ENCODE measurements around the gene NR5A1.

Gene NR5A1

DNA sequence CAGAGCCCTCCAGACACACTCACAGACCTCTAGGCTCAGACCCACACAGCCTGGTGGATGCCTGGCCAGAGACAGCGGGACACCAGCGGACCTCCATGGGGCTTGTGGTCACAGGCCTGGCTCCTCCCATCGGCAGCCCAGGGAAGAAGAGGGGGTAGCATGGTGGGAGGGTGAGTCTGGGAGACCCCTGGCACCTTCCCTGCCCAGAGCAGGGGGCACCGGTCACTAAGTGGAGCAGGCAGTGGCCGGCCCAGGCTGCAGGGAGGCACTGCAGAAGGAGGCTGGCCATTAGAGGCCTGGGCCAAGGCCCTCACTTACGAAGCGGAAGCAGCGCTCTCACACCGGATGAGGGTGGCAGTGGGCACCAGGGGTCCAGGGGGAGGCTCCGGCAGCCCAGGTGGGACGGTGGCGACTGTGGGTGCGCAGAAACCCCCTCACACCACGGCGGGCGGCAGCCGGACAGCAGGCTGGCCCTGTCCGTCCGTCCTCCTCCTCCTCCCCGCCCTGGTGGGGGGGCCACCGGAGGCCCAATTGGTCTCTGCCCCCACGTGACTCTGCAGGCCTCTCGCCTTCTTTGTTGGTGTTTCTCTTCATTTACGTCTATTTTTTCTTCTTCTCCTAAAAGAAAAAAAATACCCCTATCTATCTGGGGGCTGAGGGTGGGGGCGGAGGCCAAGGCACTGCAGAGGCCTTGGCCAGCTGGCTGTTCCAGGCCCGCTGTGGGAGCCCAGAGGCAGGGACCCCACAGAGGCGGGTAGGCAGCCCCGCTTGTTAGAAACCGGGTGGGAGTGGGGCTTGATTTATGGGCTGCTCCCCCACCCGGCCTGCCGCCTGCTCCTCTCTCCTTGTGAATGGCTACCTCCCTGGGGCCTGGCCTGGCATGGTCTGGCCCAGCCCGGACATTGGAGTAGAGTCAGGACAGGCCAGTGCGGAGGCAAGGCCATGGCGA, at the start of gene NR5A1:
TSS of gene NR5A1 (minus strand) at position 469 of the 949 bp plus-strand sequence. CDS start 4,004 bp downstream, outside the sequence.
- in situ Hi-C loops (cut with MboI; ENCODE audit: low sequenced_read_pairs) = no loop called here

DNA sequence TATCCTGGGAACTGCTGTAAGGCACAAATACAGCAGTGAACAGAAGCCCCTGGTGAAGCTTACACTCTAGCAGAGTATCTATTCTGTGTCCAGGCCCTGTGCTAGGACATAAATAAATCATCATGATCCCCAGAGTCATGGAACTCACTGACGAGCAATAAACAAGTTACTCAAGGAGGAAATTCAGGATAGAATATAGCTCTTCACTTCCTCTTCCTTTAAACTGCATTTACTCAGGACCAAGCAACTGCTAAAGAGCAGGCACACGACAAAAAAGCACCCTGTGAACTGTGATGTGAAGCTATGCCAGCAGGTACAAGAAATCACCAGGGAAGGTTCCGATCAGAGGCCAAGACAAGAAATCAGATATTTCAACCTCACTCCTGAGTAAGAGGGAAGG, 47.8 kb upstream of the NR5A1 start:
- in situ Hi-C loops (cut with MboI; ENCODE audit: low sequenced_read_pairs) = no loop called here

DNA sequence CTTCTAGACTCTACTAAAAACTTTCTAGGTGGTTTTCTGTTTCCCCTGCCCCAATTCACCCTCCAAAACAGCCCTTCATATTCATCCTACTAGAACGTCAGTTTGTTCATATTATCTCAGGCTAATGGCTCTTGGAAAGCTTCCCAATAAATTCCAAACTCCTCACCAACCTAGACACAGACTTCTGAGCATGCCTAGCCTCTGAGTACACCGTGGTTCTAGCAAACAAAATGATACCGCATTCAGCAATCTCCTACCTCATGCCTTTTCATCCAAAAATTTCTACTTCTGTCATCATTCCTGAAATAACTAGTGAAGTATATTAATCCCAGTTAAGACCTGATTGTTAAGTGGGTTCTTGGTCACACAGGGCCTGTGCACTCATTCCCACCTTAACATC, 46.5 kb upstream of the NR5A1 start:
- in situ Hi-C loops (cut with MboI; ENCODE audit: low sequenced_read_pairs) = no loop called here

DNA sequence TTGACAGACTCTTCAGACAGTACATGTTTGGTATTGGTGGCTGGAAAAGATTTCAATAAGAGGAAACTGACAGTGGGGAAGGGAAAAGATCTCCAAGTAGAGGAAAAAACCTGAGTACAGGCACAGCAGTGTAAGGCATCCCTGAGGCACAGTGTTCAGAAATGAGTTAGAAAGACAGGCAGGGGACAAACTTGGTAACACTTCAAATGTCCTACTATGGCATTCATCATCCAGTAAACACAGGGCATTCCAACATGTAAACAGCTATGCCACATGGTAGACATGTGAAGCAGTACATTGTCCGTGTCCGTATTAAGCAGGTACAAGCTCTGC, 45.0 kb upstream of the NR5A1 start:
- in situ Hi-C loops (cut with MboI; ENCODE audit: low sequenced_read_pairs) = no loop called here

DNA sequence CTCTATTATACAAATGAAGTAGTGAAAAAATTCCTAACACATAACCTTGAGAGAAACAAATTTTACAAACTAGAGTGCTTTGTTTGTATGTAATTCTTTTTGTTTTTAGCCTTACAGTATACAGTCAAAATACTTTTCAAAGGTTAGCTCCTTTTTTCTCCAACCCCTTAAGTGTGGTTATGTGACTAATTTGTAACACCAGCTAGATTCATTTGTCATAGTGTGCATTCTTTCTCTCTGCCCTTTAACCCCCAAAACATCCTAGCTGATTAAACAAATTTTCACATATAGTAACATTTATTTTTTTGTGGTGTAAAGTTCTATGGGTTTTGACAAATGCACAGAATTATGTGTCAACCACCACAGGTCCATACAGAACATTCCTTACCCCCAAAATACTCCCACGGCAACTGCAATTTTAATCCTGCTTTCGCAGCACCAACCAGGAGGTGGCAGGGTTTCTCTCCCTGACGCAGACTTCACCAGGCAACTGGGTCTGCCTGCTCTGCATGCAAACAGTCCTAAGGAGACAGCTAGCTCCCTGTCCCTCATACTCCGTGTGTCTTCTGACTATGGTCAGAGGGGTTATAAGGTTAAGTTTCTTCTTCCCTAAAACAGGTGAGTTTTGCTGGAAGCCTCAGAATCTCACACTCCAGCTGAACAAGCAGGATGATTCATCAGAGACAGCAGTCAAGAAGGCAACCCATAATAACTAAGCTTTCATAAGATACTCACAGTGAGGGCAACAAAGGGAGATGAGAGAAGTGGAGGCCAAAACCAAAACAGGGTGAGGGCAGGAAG, 44.5 kb upstream of the NR5A1 start:
- in situ Hi-C loops (cut with MboI; ENCODE audit: low sequenced_read_pairs) = no loop called here

DNA sequence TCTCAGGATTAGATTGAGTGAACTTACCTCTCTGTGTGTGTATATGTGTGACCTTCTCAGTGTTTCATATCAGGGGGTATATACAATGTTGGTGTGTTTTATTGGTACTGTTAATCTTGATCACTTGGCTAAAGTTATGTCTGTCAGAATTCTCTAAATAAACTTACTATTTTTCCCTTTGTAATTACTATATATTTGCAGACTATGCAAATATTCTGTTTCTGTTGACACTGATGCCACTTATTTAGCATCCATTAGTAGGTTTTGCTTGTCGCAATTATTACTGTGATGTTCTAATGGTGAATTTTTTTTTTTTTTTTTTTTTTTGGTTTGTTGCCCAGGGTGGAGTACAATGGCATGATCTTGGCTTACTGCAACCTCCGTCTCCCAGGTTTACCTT, 42.9 kb upstream of the NR5A1 start:
- in situ Hi-C loops (cut with MboI; ENCODE audit: low sequenced_read_pairs) = no loop called here

DNA sequence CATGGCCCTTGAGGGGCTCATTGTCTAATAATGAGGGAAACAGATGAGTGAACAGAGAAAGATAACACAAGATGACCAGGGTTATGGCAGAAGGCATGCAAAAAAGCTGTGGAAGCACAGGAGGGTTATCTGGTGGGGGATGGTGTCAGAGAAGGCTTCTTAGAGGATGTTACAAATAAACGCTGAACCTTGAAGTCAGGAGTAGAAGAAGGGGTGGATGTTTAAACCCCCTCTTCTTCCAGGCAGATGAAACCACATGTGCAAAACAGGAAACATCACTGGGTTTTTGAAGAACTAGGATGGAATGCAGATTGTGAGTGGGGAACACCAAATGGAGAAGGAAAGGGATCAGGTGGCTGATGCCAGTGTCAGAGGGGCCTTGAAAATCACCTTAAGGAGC, 41.8 kb upstream of the NR5A1 start:
- in situ Hi-C loops (cut with MboI; ENCODE audit: low sequenced_read_pairs) = no loop called here

DNA sequence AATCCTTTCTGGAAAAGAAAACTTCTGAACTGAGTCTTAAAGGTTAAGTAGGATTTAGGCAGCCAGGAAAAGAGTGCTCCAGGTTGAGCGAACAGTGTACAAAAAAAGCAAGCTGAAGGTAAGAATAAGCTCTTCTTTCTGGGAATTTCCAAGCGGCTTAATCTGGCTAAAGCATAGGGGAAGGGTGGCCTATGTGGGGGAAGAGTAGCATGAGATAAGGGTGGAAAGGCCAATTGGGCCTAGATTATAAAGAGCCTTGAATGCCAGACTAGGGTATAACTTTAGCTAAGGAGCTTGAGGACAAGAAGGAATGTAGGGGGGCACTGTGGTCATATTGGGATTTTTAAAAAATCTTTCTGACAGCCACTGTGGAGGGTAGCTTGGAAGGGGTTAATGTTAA, 37.3 kb upstream of the NR5A1 start:
- in situ Hi-C loops (cut with MboI; ENCODE audit: low sequenced_read_pairs) = no loop called here

DNA sequence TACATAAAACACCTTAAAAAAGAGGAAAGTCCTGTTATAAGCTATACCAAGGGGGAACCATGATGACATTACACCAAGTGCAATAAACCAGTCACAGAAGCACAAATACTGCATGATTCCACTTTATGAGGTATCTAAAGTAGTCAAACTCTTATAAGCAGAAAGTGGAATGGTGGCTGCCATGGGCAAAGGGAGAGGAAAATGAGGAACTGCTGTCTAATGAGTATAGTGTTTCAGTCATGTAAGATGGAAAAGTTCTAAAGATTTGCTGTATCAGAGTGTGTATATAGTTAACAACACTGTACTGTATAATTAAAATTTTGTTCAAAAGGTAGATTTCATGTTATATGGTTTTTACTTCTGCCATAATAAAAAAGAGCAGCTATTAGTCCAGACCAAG, 34.6 kb upstream of the NR5A1 start:
- in situ Hi-C loops (cut with MboI; ENCODE audit: low sequenced_read_pairs) = no loop called here

DNA sequence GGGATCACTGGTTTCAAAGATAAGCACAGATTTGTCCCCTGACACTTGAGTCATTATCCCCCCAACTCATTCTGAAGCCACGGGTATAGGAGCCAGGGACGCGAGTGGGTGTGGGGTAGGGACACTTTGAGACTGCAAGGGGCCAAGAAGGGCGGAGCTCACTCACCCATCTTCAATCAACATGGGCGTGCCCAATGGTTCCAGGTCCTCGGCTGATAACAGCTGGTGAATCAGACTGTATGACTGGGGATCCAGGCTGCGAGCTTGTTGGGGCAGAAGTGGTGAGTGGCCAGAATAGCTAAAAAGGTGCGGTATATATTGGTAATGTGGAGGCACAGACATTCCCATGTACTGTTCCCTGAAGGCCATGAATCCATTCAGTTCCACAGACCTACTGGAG, 30.7 kb upstream of the NR5A1 start:
- in situ Hi-C loops (cut with MboI; ENCODE audit: low sequenced_read_pairs) = no loop called here

DNA sequence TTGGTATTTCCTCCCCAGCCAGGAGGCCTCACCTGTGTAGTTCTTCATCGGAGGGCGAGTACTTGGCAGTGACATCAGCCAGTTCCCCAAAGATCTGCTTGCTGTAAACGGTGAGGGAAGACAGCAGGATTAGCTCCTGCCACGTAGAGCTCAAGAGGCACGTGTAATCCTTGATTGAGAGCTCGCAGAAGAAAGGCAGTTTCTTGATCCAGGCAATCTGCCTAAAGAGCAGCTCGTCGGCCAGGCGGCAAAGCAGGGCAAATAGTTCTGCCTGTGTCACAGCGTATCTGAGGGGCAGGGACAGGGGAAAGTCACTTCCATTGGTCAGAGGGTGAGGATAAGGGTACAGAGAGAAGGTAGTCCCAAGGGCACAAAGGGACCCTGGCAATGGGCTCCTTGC, 28.6 kb upstream of the NR5A1 start:
- in situ Hi-C loops (cut with MboI; ENCODE audit: low sequenced_read_pairs) = no loop called here

DNA sequence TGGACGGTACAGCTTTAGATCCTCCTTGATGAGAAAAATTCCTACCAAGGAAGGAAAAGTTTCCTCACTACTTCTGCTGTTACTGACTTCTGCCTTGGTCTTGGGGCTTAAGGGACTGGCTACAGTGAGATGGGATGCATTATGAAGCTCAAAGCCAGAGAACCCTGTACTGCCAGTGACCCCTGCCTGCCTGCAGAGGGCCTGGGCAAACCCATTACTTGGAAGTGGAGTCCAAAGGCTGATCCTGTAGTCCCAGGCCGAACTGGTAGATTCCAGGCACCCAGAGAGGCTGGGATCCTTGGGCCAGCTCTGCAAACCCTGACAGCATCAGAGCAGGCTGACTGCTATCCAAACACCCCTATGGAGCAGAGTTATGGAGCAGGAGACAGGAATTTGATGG, 25.7 kb upstream of the NR5A1 start:
- in situ Hi-C loops (cut with MboI; ENCODE audit: low sequenced_read_pairs) = no loop called here

DNA sequence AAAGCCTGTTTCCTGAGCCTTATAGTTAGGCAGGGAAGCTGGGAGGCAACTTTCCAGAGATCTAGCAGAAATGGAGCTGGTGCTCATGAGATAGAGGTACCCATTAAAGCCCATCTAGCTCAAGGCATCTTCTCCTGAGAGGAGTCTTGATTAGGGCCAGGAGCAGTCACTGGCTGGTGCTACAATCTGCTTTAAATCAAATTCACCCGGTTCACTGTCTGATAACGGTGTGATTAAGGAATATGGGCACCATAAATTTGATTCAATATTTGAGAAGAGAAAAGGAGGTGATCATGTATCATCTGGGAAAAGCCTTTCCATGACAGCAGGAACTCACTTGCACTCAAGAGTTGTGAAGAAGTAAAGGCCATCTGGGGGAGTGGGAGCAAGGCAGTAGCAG, 23.9 kb upstream of the NR5A1 start:
- in situ Hi-C loops (cut with MboI; ENCODE audit: low sequenced_read_pairs) = no loop called here

DNA sequence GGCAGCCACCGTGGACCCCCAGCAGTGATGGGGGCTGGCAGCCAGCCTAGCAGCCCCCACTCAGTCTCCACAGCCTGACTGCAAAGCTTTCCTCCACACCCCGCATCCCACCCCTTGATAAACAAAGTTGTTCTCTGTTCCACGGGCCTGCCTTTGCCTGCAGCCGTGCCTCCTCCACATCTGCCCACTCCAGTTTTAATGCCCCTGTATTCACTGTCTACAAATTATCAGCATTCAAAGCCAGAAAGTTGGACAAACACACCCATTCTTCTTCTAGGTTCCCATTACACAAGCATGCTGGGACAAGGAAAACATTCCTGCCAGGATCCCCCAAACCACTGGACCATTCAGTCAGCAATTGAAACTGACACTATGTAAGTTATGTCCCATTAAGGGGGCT, 23.0 kb upstream of the NR5A1 start:
- in situ Hi-C loops (cut with MboI; ENCODE audit: low sequenced_read_pairs) = no loop called here

DNA sequence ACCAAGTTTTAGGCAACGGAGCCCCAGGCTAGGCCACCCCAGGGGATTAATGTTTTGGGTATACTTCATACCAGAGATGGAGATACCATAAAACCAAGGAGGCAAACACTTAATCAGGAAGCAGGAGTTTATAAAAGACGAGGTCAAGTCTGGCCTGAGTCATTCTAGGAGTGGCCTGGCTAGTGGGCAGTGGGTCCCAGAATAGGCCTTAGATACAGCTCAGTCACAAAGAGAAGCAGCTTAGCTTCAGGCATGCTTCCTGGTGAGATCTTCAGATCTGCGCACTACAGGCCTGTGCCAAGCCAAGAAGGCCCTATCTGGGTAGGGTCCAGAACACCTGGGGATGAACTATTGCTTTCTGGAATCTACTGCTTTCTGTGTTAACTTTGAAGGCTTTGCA, 20.6 kb upstream of the NR5A1 start:
- in situ Hi-C loops (cut with MboI; ENCODE audit: low sequenced_read_pairs) = no loop called here

DNA sequence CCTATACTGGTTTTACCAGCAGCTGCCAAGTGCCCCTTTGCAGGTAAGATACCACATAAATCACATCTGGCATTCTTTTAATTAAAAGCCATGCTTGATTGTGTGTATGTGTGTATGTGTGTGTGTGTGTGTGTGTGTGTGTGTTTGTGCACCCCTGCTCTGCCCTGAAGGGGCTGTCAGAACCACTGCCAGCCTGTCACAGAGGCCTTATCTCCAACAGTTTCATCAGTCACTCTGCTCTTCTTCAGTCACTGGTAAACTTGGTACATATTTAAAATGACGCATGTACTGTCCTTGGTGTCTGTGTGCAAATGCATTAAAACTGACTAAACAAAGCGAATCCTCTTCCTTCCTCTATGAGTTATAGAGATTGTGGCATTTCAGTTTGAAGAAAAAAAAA, 19.0 kb upstream of the NR5A1 start:
- in situ Hi-C loops (cut with MboI; ENCODE audit: low sequenced_read_pairs) = no loop called here

DNA sequence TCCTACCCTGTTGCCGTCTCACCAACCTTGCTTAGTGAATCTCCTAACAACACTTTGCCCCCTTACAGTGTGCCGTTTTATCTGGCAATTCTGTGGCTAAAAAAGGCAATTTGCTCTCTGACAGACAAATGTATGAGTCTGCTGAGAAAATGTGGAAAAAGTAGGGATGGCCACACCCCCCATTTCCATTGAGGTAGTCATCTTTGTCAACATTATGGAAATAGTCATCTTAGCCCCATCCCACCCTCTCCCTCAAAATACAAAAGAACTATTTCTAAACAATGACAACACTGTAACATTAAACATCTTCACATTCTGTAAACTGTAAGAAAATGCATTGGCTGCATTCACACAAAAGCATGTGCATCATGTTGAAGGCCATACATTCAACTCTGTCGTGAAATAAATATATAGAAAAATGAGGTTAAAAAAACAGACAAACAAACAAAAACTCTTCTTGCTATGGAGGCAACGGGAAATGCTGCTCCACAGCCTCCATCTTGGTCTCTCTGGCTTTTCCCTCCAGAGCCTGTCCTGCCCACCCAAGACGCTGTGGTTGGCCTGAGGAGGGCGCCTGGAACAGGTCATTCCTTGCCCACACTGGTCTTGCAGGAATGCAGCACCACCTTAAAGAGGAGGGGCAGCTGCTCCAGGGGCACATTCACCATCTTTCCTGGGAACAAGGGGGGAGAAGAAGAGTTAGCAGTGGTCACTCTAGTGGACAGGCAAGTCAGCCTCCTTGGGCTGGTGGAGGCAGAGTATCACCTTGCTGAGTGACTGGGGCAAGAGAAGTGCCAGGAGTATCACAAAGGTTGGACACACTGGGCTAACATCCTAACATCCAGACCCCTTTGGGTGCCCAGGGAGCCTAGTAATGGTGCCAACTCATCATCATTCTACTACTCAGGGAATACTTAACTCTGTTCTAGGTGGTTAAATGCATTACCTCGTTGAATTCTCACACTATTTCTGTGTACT, 15.2 kb upstream of the NR5A1 start:
- in situ Hi-C loops (cut with MboI; ENCODE audit: low sequenced_read_pairs) = no loop called here

DNA sequence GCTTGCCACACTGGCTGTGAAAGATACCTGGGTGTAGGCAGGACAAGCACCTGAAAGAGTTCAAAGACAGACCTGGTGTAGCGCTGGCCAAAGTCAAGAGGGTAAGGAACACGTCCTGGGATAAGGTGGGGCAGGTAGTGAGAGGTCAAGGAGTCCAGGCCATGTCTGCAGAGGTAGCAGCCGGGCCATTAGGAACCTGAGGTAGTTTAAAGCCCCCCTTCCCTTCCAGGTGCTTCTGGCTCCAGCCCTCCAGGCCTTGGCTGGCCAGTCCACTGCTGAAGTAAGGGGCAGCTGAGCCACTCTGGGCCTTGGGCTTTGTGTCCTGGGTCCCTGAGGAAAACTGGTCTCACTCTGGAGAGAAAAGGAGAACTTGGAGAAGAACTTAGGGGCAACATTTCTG, 13.9 kb upstream of the NR5A1 start:
- in situ Hi-C loops (cut with MboI; ENCODE audit: low sequenced_read_pairs) = no loop called here

DNA sequence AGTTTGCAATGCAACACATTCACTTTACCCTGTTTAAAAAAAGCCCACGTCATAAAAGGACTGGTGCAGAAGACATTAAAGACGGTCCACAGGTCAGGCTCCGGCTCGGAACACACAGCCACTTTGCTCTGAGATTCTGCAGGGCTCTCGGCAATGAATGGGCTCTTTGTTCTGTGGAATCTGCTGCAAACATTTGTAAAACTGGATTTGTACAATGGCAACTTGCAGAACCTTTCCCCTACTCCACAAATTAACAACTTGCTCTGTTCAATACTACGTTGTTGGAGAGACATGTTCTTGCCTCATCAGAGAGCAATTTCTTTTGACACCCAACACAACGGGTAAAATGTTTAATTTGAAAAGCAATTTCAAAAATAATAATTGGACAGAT, 13.0 kb upstream of the NR5A1 start:
- in situ Hi-C loops (cut with MboI; ENCODE audit: low sequenced_read_pairs) = no loop called here

DNA sequence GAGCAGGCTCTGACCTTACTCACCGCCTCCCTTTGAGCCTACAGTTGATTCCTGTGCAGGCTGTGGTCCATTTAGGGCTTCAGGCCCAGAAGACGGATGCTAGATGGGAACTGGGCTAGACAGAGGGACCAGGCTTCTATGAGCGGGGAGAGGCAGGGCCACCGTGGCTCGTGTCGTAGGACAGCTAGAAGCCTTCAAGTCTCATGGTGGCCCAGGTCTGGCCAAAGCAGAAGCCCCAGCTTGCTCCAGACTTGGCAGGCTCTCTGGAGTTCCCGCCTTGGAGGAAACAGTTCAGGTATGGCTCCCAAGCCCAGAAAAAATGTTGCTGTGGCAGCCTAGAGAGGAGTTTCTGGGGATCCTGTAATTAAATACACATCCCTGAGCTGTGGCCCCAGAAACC, 10.9 kb upstream of the NR5A1 start:
- in situ Hi-C loops (cut with MboI; ENCODE audit: low sequenced_read_pairs) = no loop called here

DNA sequence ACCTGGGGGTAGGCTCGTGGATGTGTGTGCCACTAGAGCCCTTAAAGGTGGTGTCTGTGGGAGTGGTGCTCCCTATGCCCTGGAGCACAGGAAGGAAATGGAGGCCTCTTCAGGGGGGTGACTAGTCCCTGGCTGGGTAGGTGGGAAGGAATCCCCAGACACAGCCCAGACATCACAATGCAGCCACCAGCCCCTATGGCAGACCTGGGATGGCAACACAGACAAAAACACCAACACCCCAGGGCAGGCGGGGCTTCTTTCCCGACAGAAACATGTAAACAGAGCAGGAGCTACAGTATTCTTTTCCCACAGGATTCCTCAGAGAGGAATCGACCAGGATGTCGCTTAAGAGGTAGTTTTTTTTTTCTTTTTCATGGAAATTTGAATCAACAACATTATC, 10.4 kb upstream of the NR5A1 start:
- in situ Hi-C loops (cut with MboI; ENCODE audit: low sequenced_read_pairs) = no loop called here
